Measurements from ENCODE around the gene OR52N4. TPM values are rescaled to one million over a fixed set of nuclear protein-coding genes. Genes with fewer than 3 reads are reported as not detected.

The OR52N4 gene
- total RNA-seq, 1 experiment from 2014 or later = not detected

- H2AFZ ChIP-seq (ENCODE audit: low read depth, low read length, poor library complexity, severe bottlenecking) = no peak overlapping the region
- H3K9me2 ChIP-seq (ENCODE audit: insufficient read depth) = no peaks in the 10 kb centered on the region
- DNase-seq (ENCODE audit: low read depth, low spot score) = no peak
- no peak overlapping the region for H3K4me2 ChIP-seq (ENCODE audit: low read length)
- no peak for ATAC-seq
- H3K27ac ChIP-seq (ENCODE audit: low read depth, low read length) = no peak overlapping the region
- H4K20me1 ChIP-seq (ENCODE audit: insufficient read depth) = no peaks in the 10 kb centered on the region
- TF ChIP-seq CEBPB (IDR thresholded peaks at IDR 0.05; ENCODE audit: low read depth) (no peak), POLR2AphosphoS5 (IDR thresholded peaks at IDR 0.05; ENCODE audit: low read depth, low read length) (no peak), SP1 (IDR thresholded peaks at IDR 0.05; ENCODE audit: low read depth) (no peak), SRF (IDR thresholded peaks at IDR 0.05; ENCODE audit: low read depth) (no peak), EGR1 (IDR thresholded peaks at IDR 0.05; ENCODE audit: low read depth) (no peak)
- H3K4me1 ChIP-seq (ENCODE audit: control insufficient read depth in 1 of 2, insufficient read depth in 2 of 2, low read length in 2 of 2) = no peaks in the 10 kb centered on the region
- intact Hi-C loops (cut with micrococcal nuclease) = no loop called here
- no peaks in the 10 kb centered on the region for H3K79me2 ChIP-seq (ENCODE audit: insufficient read depth, low read length)
- RAD21 ChIA-PET (ENCODE audit: low non-redundant PET in 1 of 2, low total read pairs in 2 of 2, uncharacterized antibody in 2 of 2, unreplicated experiment in 2 of 2) = no interaction called here
- no peak overlapping the region for H3K9ac ChIP-seq (ENCODE audit: low read length)
- H3K9me3 ChIP-seq (ENCODE audit: control insufficient read depth in 1 of 2, insufficient read depth in 1 of 2, low read depth in 1 of 2, low read length in 2 of 2) = no peaks in the 10 kb centered on the region
- CTCF ChIA-PET = no interaction called here
- no TSS peak for BruUV-seq (replicated peaks)
- POLR2A ChIA-PET = no interaction called here
- no peaks in the 10 kb centered on the region for H3K36me3 ChIP-seq (ENCODE audit: control insufficient read depth in 1 of 2, insufficient read depth in 2 of 2, low read length in 2 of 2)
- H3K4me3 ChIP-seq (replicated peaks in 1 of 2; ENCODE audit: low read depth in 1 of 2, low read length in 2 of 2) = no peak overlapping the region
- peaks cover 87% of the 10 kb centered on the region for H3K27me3 ChIP-seq (ENCODE audit: insufficient read depth, low read length)
Measured at GRCh38 chr11:5737670-5738392, 16.2 kb upstream of the OR52N4 start.

GRCh38 chr11:5738431-5738830 is 15.6 kb upstream of the OR52N4 start:
- H2AFZ ChIP-seq (ENCODE audit: low read depth, low read length, poor library complexity, severe bottlenecking) = no peak overlapping the region
- no peak overlapping the region for H3K4me2 ChIP-seq (ENCODE audit: low read length)
- TF ChIP-seq EZH2phosphoT487 (IDR thresholded peaks at IDR 0.05; ENCODE audit: borderline replicate concordance) = no peak
- TF ChIP-seq TCF7L2 (IDR thresholded peaks at IDR 0.05; ENCODE audit: borderline replicate concordance, extremely low read depth, insufficient read depth, insufficient read length) = no peak
- no peak for TF ChIP-seq EGR1 (IDR thresholded peaks at IDR 0.05; ENCODE audit: low read depth)
- no peak for TF ChIP-seq YY1 (IDR thresholded peaks at IDR 0.05; ENCODE audit: extremely low read depth, insufficient replicate concordance, low read depth, low read length)
- no peak for TF ChIP-seq RAD21 (IDR thresholded peaks at IDR 0.05; ENCODE audit: low read depth)
- TF ChIP-seq FOSL1 (IDR thresholded peaks at IDR 0.05; ENCODE audit: low read depth) = no peak
- TF ChIP-seq CEBPB (IDR thresholded peaks at IDR 0.05; ENCODE audit: low read depth) = no peak
- no peak for TF ChIP-seq REST (IDR thresholded peaks at IDR 0.05; ENCODE audit: low read depth)
- TF ChIP-seq POLR2AphosphoS5 (IDR thresholded peaks at IDR 0.05; ENCODE audit: low read depth, low read length) = no peak
- no peak for TF ChIP-seq SIN3A (IDR thresholded peaks at IDR 0.05; ENCODE audit: low read depth)
- no peaks in the 10 kb centered on the region for H3K9me2 ChIP-seq (ENCODE audit: insufficient read depth)
- no peaks in the 10 kb centered on the region for H3K9me3 ChIP-seq (ENCODE audit: control insufficient read depth in 1 of 2, insufficient read depth in 1 of 2, low read depth in 1 of 2, low read length in 2 of 2)
- no peak for ATAC-seq
- intact Hi-C loops (cut with micrococcal nuclease) = no loop called here
- no peaks in the 10 kb centered on the region for H3K4me1 ChIP-seq (ENCODE audit: control insufficient read depth in 1 of 2, insufficient read depth in 2 of 2, low read length in 2 of 2)
- RAD21 ChIA-PET (ENCODE audit: low non-redundant PET in 1 of 2, low total read pairs in 2 of 2, uncharacterized antibody in 2 of 2, unreplicated experiment in 2 of 2) = no interaction called here
- H3K27ac ChIP-seq (ENCODE audit: low read depth, low read length) = no peak overlapping the region
- H3K9ac ChIP-seq (ENCODE audit: low read length) = no peak overlapping the region
- no peaks in the 10 kb centered on the region for H4K20me1 ChIP-seq (ENCODE audit: insufficient read depth)
- no TSS peak for BruUV-seq (replicated peaks)
- POLR2A ChIA-PET = no interaction called here
- H3K27me3 ChIP-seq (ENCODE audit: insufficient read depth, low read length) = peaks cover 86% of the 10 kb centered on the region
- CTCF ChIA-PET = no interaction called here
- H3K79me2 ChIP-seq (ENCODE audit: insufficient read depth, low read length) = no peaks in the 10 kb centered on the region
- no peak for DNase-seq (ENCODE audit: low read depth, low spot score)
- no peaks in the 10 kb centered on the region for H3K36me3 ChIP-seq (ENCODE audit: control insufficient read depth in 1 of 2, insufficient read depth in 2 of 2, low read length in 2 of 2)
- H3K4me3 ChIP-seq (replicated peaks in 1 of 2; ENCODE audit: low read depth in 1 of 2, low read length in 2 of 2) = no peak overlapping the region
